Measurements from ENCODE around the gene CCR5.
"Not testable (repeated sequence)": the region's sequence is repeated elsewhere in the genome, so short reads cannot be mapped to it uniquely, and the experiment has no call there.

Gene CCR5

DNA sequence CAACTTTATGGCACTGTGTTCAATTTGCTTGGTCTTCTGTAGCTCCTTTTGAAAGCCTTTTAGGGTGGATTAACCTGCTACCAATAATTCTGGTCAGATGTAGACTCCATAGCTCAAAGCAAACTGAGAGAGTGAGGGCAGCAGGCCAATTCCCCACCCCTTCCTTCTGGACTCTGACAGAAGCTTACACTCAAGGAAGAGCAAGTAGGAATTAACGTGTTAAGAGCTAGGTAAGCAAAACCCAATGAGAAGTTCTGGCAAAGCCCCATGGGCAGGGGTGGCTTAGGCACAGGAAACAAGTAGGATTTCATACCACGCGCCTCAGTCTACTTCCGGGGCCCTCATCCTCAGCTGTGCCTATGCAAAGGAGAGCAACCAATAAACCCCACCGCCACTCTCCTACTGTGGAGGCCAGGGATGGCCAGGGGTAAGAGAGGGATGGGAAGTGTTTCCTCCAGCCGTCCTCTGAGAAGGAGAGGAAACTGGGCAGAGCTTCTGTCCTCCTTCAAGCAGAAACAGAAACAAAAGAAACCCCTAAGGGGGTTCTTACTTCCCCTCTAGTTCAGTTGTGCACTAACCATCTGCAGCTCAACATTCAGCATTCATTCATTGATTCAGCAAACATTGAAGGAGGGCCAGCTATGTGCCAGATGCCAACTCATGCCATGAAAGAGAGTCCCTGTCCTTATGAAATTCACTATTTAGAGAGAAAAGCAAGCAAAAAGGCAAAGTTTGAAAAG is 12.6 kb downstream of the CCR5 start:
- DNase-seq (ENCODE audit: low read depth in 2 of 2, low spot score in 1 of 2), result no peak

DNA sequence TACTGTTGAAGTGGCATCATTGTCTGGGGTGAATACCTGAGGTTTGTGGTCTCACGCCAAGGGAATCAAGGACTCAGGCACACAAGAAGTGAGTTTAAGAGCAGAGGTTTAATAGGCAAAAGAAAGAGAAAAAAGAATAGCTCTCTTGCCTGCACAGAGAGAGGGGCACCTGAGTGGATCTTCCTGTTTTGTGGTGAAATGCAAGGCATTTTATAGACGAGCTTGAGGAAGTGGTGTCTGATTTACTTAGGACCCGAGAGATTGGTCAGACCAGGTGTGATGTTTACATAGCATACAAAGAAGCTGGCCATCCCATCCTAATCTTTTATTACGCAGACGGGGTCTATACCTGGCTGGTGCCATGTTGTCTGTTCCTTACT is 13.2 kb downstream of the CCR5 start:
- no peak for DNase-seq (ENCODE audit: low read depth in 2 of 2, low spot score in 1 of 2)

DNA sequence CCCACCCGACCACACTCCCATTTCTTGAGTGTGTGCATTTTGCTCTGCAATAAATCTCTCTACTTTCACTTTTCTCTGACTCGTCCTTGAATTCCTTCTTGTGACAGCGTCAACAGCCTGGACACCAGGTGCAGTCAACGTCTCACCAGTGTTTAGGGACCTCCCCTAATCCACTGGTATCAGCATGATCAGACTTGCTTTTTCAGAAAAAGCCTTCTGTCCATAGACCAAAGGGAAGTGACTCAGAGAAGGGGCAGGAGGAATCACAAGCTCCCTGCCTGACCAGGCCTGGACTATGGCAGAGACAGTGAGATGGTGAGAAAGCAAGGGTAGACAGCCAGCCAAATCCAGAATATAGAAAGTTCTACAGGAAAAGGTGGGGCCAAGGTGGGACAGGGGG is 15.5 kb downstream of the CCR5 start:
- DNase-seq (ENCODE audit: low read depth in 2 of 2, low spot score in 1 of 2), result no peak

- not testable (repeated sequence) for DNase-seq (ENCODE audit: low read depth in 2 of 2, low spot score in 1 of 2)
These were observed 18.1 kb downstream of the CCR5 start for GRCh38 chr3:46388847-46389246.

- no peak for DNase-seq (ENCODE audit: low read depth in 2 of 2, low spot score in 1 of 2)
These were observed 18.6 kb downstream of the CCR5 start for GRCh38 chr3:46389306-46389705.

- DNase-seq (ENCODE audit: low read depth in 2 of 2, low spot score in 1 of 2), result not testable (repeated sequence)
These were observed 20.8 kb downstream of the CCR5 start for GRCh38 chr3:46391526-46391925.

DNA sequence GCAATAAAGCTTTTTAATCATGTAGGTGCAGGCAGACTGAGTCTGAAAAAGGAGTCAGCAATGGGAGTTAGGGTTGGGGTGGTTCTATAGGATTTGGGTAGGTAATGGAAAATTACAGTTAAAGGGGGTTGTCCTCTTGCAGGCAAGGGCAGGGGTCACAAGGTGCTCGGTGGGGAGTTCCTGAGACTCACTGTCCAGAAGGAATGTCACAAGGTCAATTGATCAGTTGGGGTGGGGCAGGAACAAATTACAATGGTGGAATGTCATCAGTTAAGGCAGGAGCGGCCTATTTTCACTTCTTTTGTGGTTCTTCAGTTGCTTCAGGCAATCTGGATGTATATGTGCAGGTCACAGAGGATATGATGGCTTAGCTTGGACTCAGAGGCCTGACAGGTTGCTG is 22.3 kb downstream of the CCR5 start:
- DNase-seq (ENCODE audit: low read depth in 2 of 2, low spot score in 1 of 2), result no peak

- no peak for DNase-seq (ENCODE audit: low read depth in 2 of 2, low spot score in 1 of 2)
These were observed 23.0 kb downstream of the CCR5 start for GRCh38 chr3:46393554-46394434.

- DNase-seq (ENCODE audit: low read depth in 2 of 2, low spot score in 1 of 2), result no peak
These were observed 24.5 kb downstream of the CCR5 start for GRCh38 chr3:46395210-46395661.

DNA sequence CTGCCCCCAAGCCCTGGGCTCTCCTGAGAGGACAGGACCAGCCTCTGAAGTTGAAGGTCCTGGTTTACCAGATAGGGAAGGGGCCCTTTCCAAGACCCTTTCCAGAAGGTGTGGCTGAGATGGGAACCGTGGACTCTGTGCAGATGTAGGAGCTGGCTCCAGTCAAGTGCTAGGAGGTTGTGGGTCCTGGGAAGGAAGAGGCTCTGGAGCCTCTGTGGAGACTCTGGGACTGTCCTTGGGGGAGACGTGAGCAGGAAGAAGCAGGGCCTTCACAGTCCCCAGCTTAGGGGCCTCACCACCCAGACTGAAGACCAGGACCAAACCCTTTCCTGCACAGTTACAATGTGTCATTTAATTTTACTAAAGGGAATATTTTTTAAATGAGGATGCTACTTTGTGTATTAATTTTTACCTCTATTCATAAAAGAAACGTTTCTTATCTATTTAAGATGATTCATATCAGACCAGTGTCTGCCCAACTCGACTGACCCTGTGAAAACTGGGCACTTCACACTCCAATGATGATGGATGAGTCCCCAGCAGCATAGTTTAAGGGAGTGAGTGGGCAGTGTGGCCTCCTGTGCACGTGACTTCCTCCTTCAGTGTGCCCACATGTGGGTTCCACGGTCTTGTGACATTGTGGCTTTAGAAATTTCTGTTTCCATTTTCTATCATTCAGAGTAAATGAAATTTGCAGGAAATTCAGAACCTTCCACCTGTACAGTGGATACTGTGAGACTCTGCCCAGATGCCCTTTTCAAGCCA is 25.2 kb downstream of the CCR5 start:
- no peak for DNase-seq (ENCODE audit: low read depth in 2 of 2, low spot score in 1 of 2)

DNA sequence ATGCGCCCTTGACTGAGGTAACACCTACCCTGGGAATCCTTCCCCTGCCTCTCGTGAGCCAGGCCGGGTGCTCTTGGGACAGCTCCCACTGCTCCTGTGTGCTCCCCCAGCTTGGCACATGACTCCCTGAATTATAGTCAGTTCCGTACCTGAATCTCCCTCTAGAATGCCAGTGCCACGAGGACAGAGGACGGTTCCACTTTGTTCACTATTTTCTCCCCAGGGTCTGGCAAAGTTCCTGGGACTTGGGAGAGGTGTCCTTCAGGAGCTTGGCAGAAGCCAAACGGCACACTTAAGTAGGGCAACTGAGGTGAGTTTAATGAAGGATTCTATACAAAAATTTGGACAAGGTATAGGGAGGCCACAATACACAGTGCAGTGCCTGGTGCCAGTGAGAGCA is 26.4 kb downstream of the CCR5 start:
- no peak for DNase-seq (ENCODE audit: low read depth in 2 of 2, low spot score in 1 of 2)

DNA sequence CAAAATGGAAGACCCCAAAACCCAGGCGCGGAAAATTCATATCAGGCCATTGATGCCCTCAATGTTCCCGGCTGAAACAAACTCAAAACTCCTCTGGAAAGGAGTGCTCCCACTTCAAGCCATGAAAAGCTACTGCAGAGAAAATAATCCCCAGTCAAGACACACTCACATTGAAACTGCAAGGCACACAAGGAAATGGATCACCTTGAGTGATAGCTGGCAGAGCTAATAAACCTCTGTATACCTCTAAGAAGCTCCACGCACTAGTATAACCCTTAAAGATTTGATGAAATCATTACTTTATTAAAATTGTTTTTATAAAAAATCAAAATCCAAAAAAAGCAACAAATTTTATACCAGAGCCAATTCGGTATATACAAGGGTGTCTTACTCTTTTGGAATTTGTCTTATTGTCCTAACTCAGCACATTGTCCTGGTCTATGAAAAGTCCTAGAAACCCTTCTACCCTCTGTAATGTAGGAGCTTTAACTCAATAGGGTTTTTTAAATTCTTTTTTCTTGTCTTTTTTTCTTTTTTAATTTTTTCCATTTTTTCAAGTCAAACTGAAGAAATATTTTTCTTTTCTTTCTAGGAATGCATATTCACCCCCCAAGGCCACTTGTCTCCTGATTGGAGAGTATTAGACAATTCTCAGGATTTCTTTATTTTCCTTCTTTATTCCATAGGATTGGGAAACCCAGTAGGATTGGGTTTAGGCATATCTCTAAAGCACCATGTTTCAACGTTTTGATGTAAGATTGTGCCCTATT is 27.6 kb downstream of the CCR5 start:
- no peak for DNase-seq (ENCODE audit: low read depth in 2 of 2, low spot score in 1 of 2)

- no peak for DNase-seq (ENCODE audit: low read depth in 2 of 2, low spot score in 1 of 2)
These were observed 28.4 kb downstream of the CCR5 start for GRCh38 chr3:46399098-46399497.

DNA sequence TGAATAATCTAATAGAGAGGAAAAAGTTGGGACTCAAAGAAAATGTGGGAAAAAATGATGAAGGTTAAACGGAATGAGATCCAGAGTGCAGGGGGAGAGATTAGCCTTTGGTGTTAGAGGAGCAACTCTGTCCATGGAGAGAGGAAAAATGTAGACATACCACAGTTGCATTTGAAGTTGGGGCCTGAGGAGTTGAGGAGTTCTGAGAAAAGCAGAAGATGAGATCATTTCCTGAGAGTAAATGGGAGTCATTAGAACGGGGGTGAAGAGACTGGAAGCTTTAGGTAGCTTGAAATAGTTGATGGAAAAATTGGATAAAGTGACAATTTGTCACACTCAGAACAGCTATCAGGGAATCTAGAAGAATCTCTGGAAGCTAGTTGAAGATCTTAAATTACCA is 28.8 kb downstream of the CCR5 start:
- DNase-seq (ENCODE audit: low read depth in 2 of 2, low spot score in 1 of 2), result no peak

DNA sequence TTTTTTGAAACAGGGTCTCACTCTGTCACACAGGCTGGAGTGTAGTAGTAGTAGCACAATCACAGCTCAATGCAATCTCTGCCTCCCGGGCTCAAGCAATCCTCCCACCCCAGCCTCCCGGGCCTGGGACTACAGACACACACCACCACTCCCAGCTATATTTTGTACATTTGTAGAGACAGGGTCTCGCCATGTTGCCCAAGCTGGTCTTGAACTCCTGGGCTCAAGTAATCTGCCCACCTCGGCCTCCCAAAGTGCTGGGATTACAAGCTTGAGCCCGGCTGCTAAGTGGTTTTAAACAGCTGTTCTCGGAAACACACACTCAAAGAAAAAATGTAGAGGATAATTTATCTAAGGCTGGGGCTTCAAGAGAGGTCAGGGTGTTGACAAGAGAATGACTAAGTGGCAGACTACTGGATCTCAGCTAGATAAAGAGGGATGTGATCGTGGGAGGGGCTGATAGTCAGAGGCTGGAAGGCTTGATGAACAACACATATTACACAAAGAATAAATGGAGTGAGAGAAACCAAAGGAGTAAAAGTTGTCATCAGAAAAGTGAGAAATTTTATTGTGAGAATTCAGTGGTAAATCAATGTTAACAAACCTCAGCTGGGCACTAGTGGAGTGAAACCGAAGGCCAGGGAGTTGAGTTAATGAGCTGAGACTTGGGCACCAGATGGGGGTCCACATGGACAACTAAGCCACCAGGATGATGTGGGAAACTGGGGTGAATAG is 29.4 kb downstream of the CCR5 start:
- DNase-seq (ENCODE audit: low read depth in 2 of 2, low spot score in 1 of 2), result no peak

- no peak for DNase-seq (ENCODE audit: low read depth in 2 of 2, low spot score in 1 of 2)
These were observed 30.1 kb downstream of the CCR5 start for GRCh38 chr3:46400846-46401245.

DNA sequence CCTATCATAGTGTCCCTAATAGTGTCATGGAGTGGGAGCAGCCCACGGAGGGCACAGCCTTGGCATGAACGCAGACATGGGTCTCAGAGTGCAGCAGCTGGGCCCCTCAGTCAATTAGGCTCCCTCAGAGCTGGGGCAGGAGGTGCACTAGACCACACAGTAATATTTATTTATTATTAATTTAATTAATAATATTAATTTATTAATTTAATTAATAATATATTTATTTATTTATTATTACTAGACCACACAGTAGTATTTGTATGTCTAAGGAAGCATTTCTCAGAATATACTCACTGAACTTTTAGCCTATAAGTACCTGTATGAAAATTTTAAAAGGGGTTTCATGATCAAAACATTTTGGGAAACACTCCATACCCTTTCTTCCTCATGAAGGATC is 30.8 kb downstream of the CCR5 start:
- DNase-seq (ENCODE audit: low read depth in 2 of 2, low spot score in 1 of 2), result no peak

DNA sequence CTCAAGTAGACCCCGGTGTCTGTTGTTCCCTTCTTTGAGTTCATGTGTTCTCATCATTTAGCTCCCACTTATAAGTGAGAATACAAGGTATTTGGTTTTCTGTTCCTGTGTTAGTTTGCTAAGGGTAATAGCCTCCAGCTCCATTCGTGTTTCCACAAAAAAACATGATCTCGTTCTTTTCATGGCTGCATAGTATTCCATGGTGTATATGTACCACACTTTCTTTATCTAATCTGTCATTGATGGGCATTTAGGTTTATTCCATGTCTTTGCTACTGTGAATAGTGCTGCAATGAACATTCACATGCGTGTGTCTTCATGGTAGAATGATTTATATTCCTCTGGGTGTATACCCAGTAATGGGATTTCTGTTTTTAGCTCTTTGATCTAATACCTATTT is 32.2 kb downstream of the CCR5 start:
- not testable (repeated sequence) for DNase-seq (ENCODE audit: low read depth in 2 of 2, low spot score in 1 of 2)

DNA sequence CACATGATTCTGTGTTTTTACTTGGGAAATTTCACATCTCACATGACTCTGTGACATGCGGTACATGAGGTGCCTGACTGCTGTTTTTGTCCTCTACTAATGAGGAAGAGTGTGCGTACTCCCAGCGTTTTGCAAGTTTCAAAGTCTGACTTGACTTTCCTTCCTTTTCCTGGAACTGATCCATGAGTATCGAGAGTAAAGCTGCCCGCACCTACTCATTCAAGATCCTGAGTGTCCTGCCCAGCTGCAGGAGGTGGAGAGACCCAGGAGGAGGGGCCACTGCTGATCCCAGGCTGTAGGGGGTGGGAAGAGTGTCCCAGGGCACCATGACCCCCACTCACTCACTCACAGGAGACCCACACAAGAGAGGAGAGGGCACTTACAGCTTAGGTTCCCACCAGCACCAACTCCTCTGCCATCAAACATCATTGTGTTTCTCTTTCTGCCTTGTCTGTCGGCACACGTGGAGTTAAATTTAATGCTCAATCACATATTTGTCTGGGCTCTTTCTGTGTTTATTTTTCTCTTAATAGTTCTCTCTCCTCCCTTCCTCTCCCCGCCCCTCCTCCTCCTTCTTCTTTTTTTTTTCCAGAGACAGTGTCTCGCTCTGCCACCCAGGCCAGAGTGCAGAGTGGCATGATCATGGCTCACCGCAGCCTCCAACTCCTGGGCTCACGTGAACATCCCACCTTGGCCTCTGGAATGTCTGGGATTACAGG is 34.7 kb downstream of the CCR5 start:
- no peak for DNase-seq (ENCODE audit: low read depth in 2 of 2, low spot score in 1 of 2)

DNA sequence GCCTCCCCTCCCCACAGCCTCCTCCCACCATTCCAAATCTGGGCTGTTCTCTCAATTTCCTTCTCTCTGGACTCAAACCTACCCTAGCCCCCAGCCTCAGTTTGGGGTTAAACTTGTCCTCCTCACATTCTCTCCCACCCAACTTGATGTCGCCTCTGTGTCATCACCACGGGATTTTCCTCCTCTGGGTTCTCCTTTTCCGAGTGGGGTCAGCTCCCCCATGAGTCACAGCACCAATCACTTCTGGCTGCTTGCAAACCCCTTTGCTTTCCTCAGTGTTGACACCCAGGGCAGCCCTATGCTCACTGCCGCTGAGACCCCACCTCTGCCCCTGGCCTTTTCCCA is 35.7 kb downstream of the CCR5 start:
- no peak for DNase-seq (ENCODE audit: low read depth in 2 of 2, low spot score in 1 of 2)
